GM21737 (cell line): ENCODE data around the gene TMEM220.
A peak's percentile ranks its signal among the peaks of the same experiment; 100 is the strongest.

ENCODE experiments used
- ATAC-seq: cut with Tn5 transposase; IDR thresholded peaks from one replicate; pipeline ENCODE4 v1.9.1; 2021; ENCODE audit warnings: mild to moderate bottlenecking, moderate library complexity; ENCODE audit not compliant: unreplicated experiment

Gene TMEM220

GRCh38 chr17:10729334-10730193, at the start of gene TMEM220:
Gene TMEM220, minus strand, starts transcription at chr17:10730023. Its CDS starts 172 bp downstream, at chr17:10729851.
- peak; percentile 72 for ATAC-seq

- ATAC-seq: no peak
Measured at GRCh38 chr17:10779609-10780008, 49.8 kb upstream of the TMEM220 start.

GRCh38 chr17:10777890-10778289, 48.1 kb upstream of the TMEM220 start:
- no peak for ATAC-seq

GRCh38 chr17:10777131-10777807, 47.4 kb upstream of the TMEM220 start:
- ATAC-seq: no peak

GRCh38 chr17:10776381-10776780, 46.6 kb upstream of the TMEM220 start:
- ATAC-seq: no peak

GRCh38 chr17:10775740-10776356, 46.0 kb upstream of the TMEM220 start:
- ATAC-seq: no peak

GRCh38 chr17:10775058-10775457, 45.2 kb upstream of the TMEM220 start:
- ATAC-seq: no peak

GRCh38 chr17:10773391-10773790, 43.6 kb upstream of the TMEM220 start:
- ATAC-seq: no peak

GRCh38 chr17:10772425-10773380, 42.9 kb upstream of the TMEM220 start:
- no peak for ATAC-seq

- no peak for ATAC-seq
Measured at GRCh38 chr17:10771148-10771547, 41.3 kb upstream of the TMEM220 start.

- no peak for ATAC-seq
Measured at GRCh38 chr17:10769840-10770239, 40.0 kb upstream of the TMEM220 start.

- ATAC-seq: no peak
Measured at GRCh38 chr17:10768750-10769251, 39.0 kb upstream of the TMEM220 start.

GRCh38 chr17:10767232-10767631, 37.4 kb upstream of the TMEM220 start:
- no peak for ATAC-seq

GRCh38 chr17:10762037-10762436, 32.2 kb upstream of the TMEM220 start:
- no peak for ATAC-seq

- no peak for ATAC-seq
Measured at GRCh38 chr17:10761281-10761680, 31.5 kb upstream of the TMEM220 start.

GRCh38 chr17:10758062-10758461, 28.2 kb upstream of the TMEM220 start:
- ATAC-seq: no peak

- ATAC-seq: no peak
Measured at GRCh38 chr17:10757647-10758046, 27.8 kb upstream of the TMEM220 start.

- ATAC-seq: no peak
Measured at GRCh38 chr17:10757067-10757466, 27.2 kb upstream of the TMEM220 start.

- ATAC-seq: no peak
Measured at GRCh38 chr17:10756619-10757018, 26.8 kb upstream of the TMEM220 start.

GRCh38 chr17:10756185-10756584, 26.4 kb upstream of the TMEM220 start:
- ATAC-seq: no peak
